MG63 (cell line): Measurements from ENCODE around the gene MTFP1. TPM values are rescaled to one million over a fixed set of nuclear protein-coding genes. Genes with fewer than 3 reads are reported as not detected.
"Not testable (repeated sequence)": the region's sequence is repeated elsewhere in the genome, so short reads cannot be mapped to it uniquely, and the experiment has no call there.

Experiments used
- DNase-seq: peaks from one replicate; pipeline ENCODE4 v3.0.0-alpha.2; 2020
- H3K27me3 ChIP-seq: fragments of 250-450 bp; sonication (Bioruptor Pico); 2 replicates; pipeline ENCODE4 v1.5.1; 2020; ENCODE audit warnings: mild to moderate bottlenecking, moderate library complexity
- H3K36me3 ChIP-seq: fragments of 250-450 bp; sonication (Bioruptor Pico); 2 replicates; pipeline ENCODE4 v1.5.1; 2020; ENCODE audit warnings: mild to moderate bottlenecking, moderate library complexity
- H3K4me3 ChIP-seq: fragments of 250-450 bp; sonication (Bioruptor Pico); 2 replicates; pipeline ENCODE4 v1.5.1; 2020; ENCODE audit warnings: mild to moderate bottlenecking, moderate library complexity
- H3K9me3 ChIP-seq: fragments of 250-450 bp; sonication (Bioruptor Pico); 2 replicates; pipeline ENCODE4 v1.5.1; 2020; ENCODE audit warnings: mild to moderate bottlenecking, moderate library complexity
- total RNA-seq: library from RNA; depleted of rRNA; stranded (reverse); fragments of >200 nt; shearing (Covaris generic); gene quantifications from 2 replicates; pipeline ENCODE4 v1.2.3, GENCODE V29; 2014; ENCODE audit warnings: low replicate concordance; rRNA removed

Gene MTFP1
- total RNA-seq, 1 experiment from 2014 or later, result 35.5 TPM

DNA sequence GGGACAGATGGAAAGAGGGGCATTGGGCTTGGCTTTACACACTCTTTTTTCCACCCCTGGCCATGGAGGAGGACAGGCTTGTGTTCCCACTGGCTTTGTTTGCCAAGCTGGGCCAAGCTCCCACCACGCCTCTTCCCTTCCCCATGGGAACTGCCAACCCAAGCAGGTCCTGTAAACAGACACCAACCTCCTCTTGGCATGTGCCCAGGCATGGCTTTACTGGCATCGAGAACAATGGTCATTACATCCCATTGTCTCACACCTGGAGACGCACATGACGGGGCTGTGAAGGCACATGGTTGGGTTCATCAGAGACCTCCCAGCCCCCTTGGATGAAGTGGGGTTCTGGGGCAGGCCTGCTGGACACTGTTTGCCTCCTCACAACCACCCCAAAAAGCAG lies 34.6 kb downstream of the MTFP1 start:
- no peak for DNase-seq
- Histone ChIP-seq H3K9me3 (no peaks in the 10 kb centered on the region), H3K27me3 (no peaks in the 10 kb centered on the region), H3K4me3 (no peak overlapping the region), H3K36me3 (no peaks in the 10 kb centered on the region)

DNA sequence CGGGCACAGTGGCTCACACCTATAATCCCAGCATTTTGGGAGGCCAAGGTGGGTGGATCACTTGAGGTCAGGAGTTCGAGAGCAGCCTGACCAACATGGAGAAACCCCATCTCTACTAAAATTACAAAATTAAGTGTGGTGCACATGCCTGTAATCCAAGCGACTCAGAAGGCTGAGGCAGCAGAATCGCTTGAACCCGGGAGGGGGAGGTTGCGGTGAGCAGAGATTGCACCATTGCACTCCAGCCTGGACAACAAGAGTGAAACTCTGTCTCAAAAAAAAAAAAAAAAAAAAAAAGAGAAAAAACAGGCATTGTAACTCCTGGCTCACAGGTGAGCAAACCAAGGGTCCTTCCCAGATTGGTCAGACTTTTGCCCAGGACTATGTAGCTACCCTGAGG lies 35.0 kb downstream of the MTFP1 start:
- not testable (repeated sequence) for H3K36me3 ChIP-seq, H3K4me3 ChIP-seq, DNase-seq, H3K27me3 ChIP-seq, H3K9me3 ChIP-seq

DNA sequence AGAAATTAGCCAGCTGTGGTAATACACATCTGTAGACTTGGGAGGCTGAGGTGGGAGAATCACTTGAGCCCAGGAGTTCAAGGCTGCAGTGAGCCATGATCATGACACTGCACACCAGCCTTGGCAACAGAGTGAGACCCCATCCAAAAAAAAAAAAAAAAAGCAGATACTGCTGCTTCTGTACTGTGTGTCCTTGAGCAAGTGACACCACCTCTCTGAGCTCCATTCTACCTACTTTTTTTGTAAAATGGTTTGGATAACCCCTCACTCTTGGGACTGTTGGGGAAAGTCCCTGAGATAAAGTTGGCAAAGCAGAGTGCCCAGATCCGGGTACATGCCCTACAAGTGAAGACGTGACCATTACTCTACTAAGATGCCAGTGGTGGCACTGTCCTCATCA lies 43.6 kb downstream of the MTFP1 start:
- Histone ChIP-seq H3K36me3 (no peaks in the 10 kb centered on the region), H3K4me3 (no peak overlapping the region), H3K27me3 (no peaks in the 10 kb centered on the region), H3K9me3 (no peaks in the 10 kb centered on the region)
- no peak for DNase-seq

DNA sequence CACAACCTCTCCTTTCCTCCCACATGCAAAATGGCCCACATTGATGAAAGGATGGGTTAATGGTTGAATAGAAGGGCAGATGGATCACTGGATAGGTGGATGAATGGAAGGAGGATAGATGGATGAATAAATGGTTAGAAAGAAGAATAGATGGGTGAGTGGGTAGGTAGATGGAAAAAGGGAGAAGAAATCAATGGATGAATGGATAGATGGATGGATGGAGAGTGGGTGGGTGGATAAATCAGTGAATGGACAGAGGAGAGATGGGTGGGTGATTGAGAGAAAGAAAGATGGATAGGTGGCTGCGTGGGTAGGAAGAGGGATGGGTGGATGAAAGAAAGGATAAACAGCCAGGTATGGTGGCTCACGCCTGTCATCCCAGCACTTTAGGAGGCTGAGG lies 45.1 kb downstream of the MTFP1 start:
- Histone ChIP-seq H3K9me3 (no peaks in the 10 kb centered on the region), H3K4me3 (no peak overlapping the region), H3K36me3 (no peaks in the 10 kb centered on the region), H3K27me3 (no peaks in the 10 kb centered on the region)
- DNase-seq, result no peak

DNA sequence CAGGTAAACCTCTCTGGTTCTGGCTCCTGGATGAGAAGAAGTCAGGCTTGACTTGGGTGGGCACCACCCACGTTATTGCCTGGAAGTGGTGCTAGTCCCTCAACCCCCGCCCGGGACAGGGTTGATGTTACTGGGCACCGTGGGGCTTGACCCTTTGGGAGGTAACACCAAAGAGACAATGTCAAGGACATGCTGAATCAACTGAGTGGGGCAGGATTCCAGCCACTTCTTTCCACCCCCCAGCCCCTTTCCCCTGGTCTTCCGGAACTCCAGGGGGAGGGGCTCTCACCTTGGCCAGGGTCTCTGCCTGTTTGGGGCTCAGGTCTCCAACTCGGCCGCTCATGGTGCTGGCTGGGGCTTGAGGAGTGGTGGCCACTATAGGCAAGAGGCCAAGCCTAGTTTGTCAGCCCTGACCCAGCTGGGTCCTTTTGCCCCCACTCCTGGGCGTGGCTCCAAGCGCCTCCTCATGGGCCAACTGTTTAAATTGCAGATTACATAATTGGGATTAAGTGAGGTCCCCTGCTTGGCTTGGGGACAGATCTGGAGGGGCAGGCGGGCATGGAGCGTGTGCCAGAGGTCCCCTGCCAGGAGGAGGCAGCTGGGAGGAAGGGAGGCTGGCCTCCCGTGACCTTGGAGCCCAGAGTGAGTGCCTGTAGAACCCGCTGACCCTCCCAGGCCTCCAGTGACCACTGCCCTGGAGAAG lies 46.2 kb downstream of the MTFP1 start, which contains the start of gene SEC14L3:
SEC14L3 (minus strand) TSS at position 402 of the 703 bp plus-strand sequence; CDS start at position 343, 59 bp downstream.
- H3K4me3 ChIP-seq, result no peak within 1 kb of the TSS
- no peaks in the 10 kb centered on the region for H3K36me3 ChIP-seq
- no peaks in the 10 kb centered on the region for H3K27me3 ChIP-seq
- no peaks in the 10 kb centered on the region for H3K9me3 ChIP-seq
- no peak for DNase-seq

DNA sequence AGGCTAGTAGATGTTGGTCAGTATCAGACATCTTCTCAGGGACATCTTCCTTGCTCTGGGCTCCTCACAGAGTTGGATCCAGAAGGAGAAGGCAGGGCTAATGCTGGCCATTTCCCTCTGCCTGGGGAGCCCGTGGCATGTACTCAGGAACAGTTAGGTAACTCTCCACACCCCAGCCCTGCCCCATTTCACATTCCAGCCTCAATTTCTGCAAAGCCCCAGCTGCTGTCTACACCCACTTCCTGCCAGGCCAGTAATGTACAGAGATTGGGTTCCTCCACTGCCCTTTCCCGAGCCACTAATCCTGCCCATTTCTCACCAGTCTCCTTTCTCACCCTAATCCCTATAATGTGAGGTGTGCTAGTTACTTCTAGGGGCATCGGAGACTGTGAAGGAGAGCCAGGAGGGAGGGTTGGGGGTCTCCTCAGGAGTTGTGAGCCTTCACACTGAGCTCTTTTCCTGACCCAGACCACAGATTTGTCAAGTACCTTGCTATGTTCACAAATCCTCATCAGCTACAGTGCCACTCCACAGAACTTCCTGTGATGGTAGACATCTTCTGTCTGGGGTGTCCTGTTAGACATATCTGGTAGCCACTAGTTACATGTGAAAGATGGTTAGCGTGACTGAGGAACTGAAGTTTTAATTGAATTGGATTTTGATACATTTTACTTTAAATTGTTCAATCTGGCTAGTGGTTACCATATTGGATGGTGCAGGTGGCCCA lies 47.6 kb downstream of the MTFP1 start:
- H3K9me3 ChIP-seq, result no peaks in the 10 kb centered on the region
- H3K36me3 ChIP-seq, result no peaks in the 10 kb centered on the region
- no peak overlapping the region for H3K4me3 ChIP-seq
- H3K27me3 ChIP-seq, result no peaks in the 10 kb centered on the region
- no peak for DNase-seq

DNA sequence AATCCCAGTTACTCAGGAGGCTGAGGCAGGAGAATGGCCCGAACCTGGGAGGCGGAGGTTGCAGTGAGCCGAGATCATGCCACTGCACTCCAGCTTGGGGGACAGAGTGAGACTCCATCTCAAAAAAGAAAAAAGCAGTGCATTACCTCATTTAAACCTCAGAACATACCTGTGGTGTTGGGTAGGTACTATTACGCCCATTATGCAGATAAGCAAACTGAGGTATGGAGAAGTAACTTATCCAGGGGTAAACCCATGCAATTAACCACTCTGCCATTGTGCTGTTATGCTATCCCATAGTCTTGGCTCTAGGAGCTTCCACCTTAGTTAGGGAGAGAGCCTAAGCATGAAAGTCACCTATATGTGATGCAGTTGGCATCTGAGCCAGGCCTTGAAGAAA lies 48.6 kb downstream of the MTFP1 start:
- Histone ChIP-seq H3K4me3 (no peak overlapping the region), H3K36me3 (no peaks in the 10 kb centered on the region), H3K9me3 (no peaks in the 10 kb centered on the region), H3K27me3 (no peaks in the 10 kb centered on the region)
- DNase-seq, result no peak

DNA sequence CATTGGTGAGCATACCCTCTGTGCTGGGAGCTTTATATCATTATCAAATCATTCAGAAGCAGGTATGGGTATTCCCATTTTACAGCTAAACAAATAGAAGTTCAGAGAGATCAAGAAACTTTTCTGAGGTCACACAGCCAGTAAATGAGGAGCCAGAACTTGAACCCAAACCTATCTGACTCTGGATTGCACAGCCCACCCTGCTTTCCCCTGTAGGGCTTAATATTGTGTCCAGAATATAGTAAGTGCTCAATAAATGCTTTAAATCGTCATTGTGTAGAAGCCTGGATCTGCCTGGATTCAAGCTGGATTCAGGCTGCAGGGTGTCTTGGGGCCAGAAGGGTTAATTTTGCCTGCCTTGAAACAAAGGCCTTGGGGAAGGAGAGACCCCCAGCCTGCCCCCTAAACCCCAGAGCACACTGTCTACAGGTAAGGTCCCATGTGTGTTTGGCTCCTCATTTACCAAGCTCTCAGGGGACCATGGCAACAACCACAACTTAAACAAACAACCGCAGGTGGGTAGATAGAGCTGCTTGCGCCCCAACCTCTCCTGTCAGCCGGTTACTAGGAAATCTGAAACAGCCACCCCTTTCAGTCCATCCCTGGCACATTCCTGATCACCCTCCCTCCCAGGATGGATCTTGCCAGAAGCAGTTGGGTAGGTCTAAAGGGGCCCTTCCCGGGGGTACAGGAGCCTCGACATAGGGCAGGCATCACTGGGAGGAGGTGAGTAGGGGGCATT lies 49.3 kb downstream of the MTFP1 start:
- H3K4me3 ChIP-seq, result no peak overlapping the region
- H3K9me3 ChIP-seq, result no peaks in the 10 kb centered on the region
- DNase-seq, result no peak
- H3K36me3 ChIP-seq, result no peaks in the 10 kb centered on the region
- H3K27me3 ChIP-seq, result no peaks in the 10 kb centered on the region

Other genes with a start within 250 kb of the MTFP1 start
- 11.1 and 13.0 TPM in 2 replicates for gene LIF, start 179.0 kb upstream of the MTFP1 start, total RNA-seq
- gene OSM, start 158.9 kb upstream of the MTFP1 start, total RNA-seq, result not detected in 2 replicates
- 2.3 and 4.1 TPM in 2 replicates for gene CASTOR1, start 136.3 kb upstream of the MTFP1 start, total RNA-seq
- gene TBC1D10A, start 98.8 kb upstream of the MTFP1 start, total RNA-seq, result 17.5 and 25.7 TPM in 2 replicates
- gene SF3A1, start 68.9 kb upstream of the MTFP1 start, total RNA-seq, result 6.9 and 19.5 TPM in 2 replicates
- 1.0 and 2.6 TPM in 2 replicates for gene CCDC157, start 68.8 kb upstream of the MTFP1 start, total RNA-seq
- gene RNF215, start 38.4 kb upstream of the MTFP1 start, total RNA-seq, result 26.9 and 29.6 TPM in 2 replicates
- 16.3 and 30.2 TPM in 2 replicates for gene SEC14L2, start 28.8 kb upstream of the MTFP1 start, total RNA-seq
- not detected in 2 replicates for gene SEC14L3, start 46.2 kb downstream of the MTFP1 start, total RNA-seq
- 1.6 and 4.9 TPM in 2 replicates for gene SEC14L4, start 79.9 kb downstream of the MTFP1 start, total RNA-seq
- not detected in 2 replicates for gene SEC14L6, start 121.0 kb downstream of the MTFP1 start, total RNA-seq
- gene GAL3ST1, start 148.9 kb downstream of the MTFP1 start, total RNA-seq, result not detected in 2 replicates
- 150 and 165 TPM in 2 replicates for gene PES1, start 166.1 kb downstream of the MTFP1 start, total RNA-seq
- 1.2 TPM in 1 of 2 replicates, not detected in the other for gene TCN2, start 181.4 kb downstream of the MTFP1 start, total RNA-seq
- 11.3 and 12.5 TPM in 2 replicates for gene SLC35E4, start 210.0 kb downstream of the MTFP1 start, total RNA-seq
- 1.2 and 2.7 TPM in 2 replicates for gene DUSP18, start 242.1 kb downstream of the MTFP1 start, total RNA-seq